Lower leg skin (tissue), 3 donors: ENCODE results near the gene TFF2.

Source experiments
- POLR2A ChIP-seq, 2 donors: fragments of 450-650 bp; IDR thresholded peaks; one replicate each; pipeline ENCODE4 v1.6.1; 2016 to 2017; ENCODE audit warnings: antibody characterized with exemption in 2 of 2, mild to moderate bottlenecking in 1 of 2, moderate library complexity in 1 of 2
- TF ChIP-seq, protein P1 (sequence below), 3 donors: fragments of 450-650 bp; IDR thresholded peaks; one replicate each; pipeline ENCODE4 v1.5.1; 2016; ENCODE audit warnings: antibody characterized with exemption in 3 of 3, mild to moderate bottlenecking in 3 of 3, moderate library complexity in 2 of 3

DNA sequence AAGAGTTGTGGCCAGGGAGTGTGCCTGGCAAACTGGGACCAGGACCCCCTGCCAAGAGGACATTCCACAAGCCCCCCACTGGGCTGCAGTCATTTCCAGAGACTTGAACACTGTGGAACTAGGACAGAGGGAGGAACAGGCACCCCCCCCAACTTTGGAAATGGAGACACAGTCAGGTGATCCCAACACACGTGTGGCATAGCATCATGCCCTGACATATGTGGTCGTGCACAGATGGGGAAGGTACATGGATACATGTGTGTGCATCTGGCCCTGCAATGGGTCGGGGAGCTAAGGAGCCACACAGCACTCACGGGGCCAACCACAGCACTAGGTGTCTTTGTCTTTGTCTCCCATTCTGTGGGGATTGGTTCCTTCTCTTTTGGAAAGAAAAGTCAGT, 28.9 kb downstream of the TFF2 start:
- no peak for TF ChIP-seq POLR2A (IDR thresholded peaks at IDR 0.05)
- TF ChIP-seq, protein P1, sequence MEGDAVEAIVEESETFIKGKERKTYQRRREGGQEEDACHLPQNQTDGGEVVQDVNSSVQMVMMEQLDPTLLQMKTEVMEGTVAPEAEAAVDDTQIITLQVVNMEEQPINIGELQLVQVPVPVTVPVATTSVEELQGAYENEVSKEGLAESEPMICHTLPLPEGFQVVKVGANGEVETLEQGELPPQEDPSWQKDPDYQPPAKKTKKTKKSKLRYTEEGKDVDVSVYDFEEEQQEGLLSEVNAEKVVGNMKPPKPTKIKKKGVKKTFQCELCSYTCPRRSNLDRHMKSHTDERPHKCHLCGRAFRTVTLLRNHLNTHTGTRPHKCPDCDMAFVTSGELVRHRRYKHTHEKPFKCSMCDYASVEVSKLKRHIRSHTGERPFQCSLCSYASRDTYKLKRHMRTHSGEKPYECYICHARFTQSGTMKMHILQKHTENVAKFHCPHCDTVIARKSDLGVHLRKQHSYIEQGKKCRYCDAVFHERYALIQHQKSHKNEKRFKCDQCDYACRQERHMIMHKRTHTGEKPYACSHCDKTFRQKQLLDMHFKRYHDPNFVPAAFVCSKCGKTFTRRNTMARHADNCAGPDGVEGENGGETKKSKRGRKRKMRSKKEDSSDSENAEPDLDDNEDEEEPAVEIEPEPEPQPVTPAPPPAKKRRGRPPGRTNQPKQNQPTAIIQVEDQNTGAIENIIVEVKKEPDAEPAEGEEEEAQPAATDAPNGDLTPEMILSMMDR (IDR thresholded peaks at IDR 0.05) = no peak
